HepG2 (cell line): ENCODE data around the gene SHROOM2.

Experiments
- CEBPB ChIP-seq: IDR thresholded peaks from 2 replicates; pipeline ENCODE4 v1.6.1; 2011; ENCODE audit warnings: low read depth, low read length, improper control_type of control experiment, borderline replicate concordance
- FOXJ3 ChIP-seq: sonication (generic); formaldehyde crosslinking; IDR thresholded peaks from 2 replicates; pipeline ENCODE4 v1.4.0; 2020; ENCODE audit warnings: missing genetic modification reagents, mild to moderate bottlenecking, borderline replicate concordance
- FOXO1 ChIP-seq: sonication (generic); formaldehyde crosslinking; IDR thresholded peaks from 2 replicates; pipeline ENCODE4 v1.4.0; 2020; ENCODE audit warnings: missing genetic modification reagents
- NR2C2 ChIP-seq: sonication (generic); formaldehyde crosslinking; IDR thresholded peaks from 2 replicates; pipeline ENCODE4 v1.4.0; 2020; ENCODE audit warnings: missing genetic modification reagents, mild to moderate bottlenecking, moderate library complexity, borderline replicate concordance
- ZNF318 ChIP-seq: sonication (generic); formaldehyde crosslinking; IDR thresholded peaks from 2 replicates; pipeline ENCODE4 v1.4.0; 2020; ENCODE audit warnings: mild to moderate bottlenecking, missing genetic modification reagents
- TF ChIP-seq, protein P1 (sequence below): sonication (generic); formaldehyde crosslinking; conservative IDR thresholded peaks from 2 replicates; pipeline ENCODE4 v1.4.0; 2020; ENCODE audit warnings: missing genetic modification reagents
- TF ChIP-seq, protein P2 (sequence below): IDR thresholded peaks from 2 replicates; pipeline ENCODE4 v1.6.1; 2016; ENCODE audit warnings: missing compliant biosample characterization, missing genetic modification reagents, borderline replicate concordance

DNA sequence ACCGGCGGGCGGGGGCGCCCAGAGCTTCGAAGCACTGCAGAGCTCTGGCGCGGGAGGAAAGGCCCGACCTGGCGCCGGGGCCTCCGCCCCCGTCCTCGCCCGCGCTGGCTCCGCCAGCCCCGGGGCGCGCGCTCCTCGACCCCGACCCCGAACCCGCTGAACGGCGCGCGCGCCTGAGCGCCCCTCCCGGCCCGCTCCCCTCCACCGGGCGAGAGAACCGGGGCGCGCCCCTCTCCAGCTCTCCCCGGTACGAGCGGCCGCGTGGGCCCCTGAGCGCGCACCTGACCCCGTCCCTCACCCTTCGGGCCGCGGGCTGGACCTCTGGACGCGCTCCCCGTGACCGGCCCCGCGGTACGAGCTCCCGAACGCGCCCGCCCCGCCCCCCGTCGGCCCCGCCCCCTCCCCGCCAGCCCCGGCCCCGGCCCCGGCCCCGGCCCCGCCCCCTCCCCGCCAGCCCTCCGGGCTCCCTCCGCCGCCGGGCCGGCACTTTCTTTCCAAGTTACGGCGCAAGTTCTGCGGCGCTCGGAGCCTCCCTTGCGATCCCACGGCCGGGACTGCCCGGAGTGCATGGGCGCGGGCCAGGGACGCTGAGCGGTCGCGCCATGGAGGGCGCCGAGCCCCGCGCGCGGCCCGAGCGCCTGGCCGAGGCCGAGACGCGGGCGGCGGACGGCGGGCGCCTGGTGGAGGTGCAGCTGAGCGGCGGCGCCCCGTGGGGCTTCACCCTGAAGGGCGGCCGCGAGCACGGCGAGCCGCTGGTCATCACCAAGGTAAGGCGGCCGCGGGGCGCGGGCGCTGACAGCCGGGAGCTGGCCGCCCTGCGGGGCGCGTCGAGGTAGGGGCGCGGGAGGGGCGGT, at the start of gene SHROOM2:
- TF ChIP-seq NR2C2 (CRISPR knock-in tag): no peak
- no peak for TF ChIP-seq ZNF318 (CRISPR knock-in tag)
- TF ChIP-seq CEBPB: no peak
- TF ChIP-seq FOXJ3: no peak
- TF ChIP-seq, protein P1, sequence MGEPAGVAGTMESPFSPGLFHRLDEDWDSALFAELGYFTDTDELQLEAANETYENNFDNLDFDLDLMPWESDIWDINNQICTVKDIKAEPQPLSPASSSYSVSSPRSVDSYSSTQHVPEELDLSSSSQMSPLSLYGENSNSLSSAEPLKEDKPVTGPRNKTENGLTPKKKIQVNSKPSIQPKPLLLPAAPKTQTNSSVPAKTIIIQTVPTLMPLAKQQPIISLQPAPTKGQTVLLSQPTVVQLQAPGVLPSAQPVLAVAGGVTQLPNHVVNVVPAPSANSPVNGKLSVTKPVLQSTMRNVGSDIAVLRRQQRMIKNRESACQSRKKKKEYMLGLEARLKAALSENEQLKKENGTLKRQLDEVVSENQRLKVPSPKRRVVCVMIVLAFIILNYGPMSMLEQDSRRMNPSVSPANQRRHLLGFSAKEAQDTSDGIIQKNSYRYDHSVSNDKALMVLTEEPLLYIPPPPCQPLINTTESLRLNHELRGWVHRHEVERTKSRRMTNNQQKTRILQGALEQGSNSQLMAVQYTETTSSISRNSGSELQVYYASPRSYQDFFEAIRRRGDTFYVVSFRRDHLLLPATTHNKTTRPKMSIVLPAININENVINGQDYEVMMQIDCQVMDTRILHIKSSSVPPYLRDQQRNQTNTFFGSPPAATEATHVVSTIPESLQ (CRISPR knock-in tag): no peak
- TF ChIP-seq FOXO1 (CRISPR knock-in tag): no peak
- TF ChIP-seq, protein P2, sequence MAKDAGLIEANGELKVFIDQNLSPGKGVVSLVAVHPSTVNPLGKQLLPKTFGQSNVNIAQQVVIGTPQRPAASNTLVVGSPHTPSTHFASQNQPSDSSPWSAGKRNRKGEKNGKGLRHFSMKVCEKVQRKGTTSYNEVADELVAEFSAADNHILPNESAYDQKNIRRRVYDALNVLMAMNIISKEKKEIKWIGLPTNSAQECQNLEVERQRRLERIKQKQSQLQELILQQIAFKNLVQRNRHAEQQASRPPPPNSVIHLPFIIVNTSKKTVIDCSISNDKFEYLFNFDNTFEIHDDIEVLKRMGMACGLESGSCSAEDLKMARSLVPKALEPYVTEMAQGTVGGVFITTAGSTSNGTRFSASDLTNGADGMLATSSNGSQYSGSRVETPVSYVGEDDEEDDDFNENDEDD (CRISPR knock-in tag): no peak
